Upper lobe of right lung (tissue), 1 donor: ENCODE data around the gene NPTN. TPM values are rescaled to one million over a fixed set of nuclear protein-coding genes. Genes with fewer than 3 reads are reported as not detected.
"Not testable (repeated sequence)": the region's sequence is repeated elsewhere in the genome, so short reads cannot be mapped to it uniquely, and the experiment has no call there.

Experiments
- ATAC-seq: fragments of 200-7000 bp; cut with Tn5 transposase; one replicate; pipeline ENCODE4 v1.9.1; 2020; ENCODE audit warnings: mild to moderate bottlenecking, moderate library complexity
- DNase-seq: peaks from one replicate; pipeline ENCODE4 v3.0.0-alpha.2; 2020
- H3K27ac ChIP-seq: fragments of 200-600 bp; one replicate; pipeline ENCODE4 v1.8.0; 2022
- H3K27me3 ChIP-seq: fragments of 200-600 bp; one replicate; pipeline ENCODE4 v1.8.0; 2022; ENCODE audit warnings: mild to moderate bottlenecking
- H3K36me3 ChIP-seq: fragments of 200-600 bp; one replicate; pipeline ENCODE4 v1.8.0; 2022
- H3K4me1 ChIP-seq: fragments of 200-600 bp; one replicate; pipeline ENCODE4 v1.8.0; 2022
- H3K4me3 ChIP-seq: fragments of 200-600 bp; one replicate; pipeline ENCODE4 v1.8.0; 2022; ENCODE audit warnings: mild to moderate bottlenecking
- H3K9me3 ChIP-seq: fragments of 200-600 bp; one replicate; pipeline ENCODE4 v1.8.0; 2022
- intact Hi-C: fragments of 100-400 bp; cut with DNase I; formaldehyde crosslinking; loops from one replicate; pipeline ENCODE4 v1.11.0; 2022
- total RNA-seq: library from RNA; stranded (reverse); fragmentation: NEBNext Ultra II Directional; extraction: Animal tissue kit (Norgen Biotek cat#: 25700); gene quantifications from one replicate; pipeline ENCODE4 v1.2.1, GENCODE V29; 2021
- TF ChIP-seq, protein P1 (sequence below): fragments of 200-600 bp; IDR thresholded peaks from one replicate; pipeline ENCODE4 v1.8.0; 2022; ENCODE audit warnings: antibody characterized with exemption
- donor health status: DM: no; HTN: yes; CAD: no; lungs with severe emphysema.

Gene NPTN
- total RNA-seq, 1 donor from 2014 or later = 131 TPM

DNA sequence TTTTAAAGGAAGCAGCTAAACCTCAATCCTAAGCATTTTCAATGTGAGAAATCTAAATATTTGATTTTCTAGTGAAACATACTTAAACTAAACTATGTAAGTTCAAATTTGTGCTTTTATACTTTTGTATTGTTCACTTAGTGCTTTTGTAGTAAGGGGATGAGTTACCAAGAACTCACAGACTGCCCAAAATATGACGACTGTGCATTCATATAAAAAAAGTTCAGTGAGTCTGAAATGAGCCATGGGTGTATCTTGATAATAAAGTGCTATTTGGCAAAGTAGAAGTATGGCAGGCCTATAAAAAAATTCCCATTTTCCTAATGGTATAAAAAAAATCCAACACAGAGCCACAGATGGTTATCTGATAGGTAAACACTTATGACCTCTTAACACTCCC lies 66.2 kb downstream of the NPTN start:
- ATAC-seq (no peak), DNase-seq (no peak)
- Histone ChIP-seq H3K9me3 (no peaks in the 10 kb centered on the region), H3K27ac (no peak overlapping the region), H3K27me3 (no peaks in the 10 kb centered on the region), H3K4me3 (no peak overlapping the region), H3K36me3 (peaks cover 86% of the 10 kb centered on the region), H3K4me1 (peaks cover 7% of the 10 kb centered on the region)
- intact Hi-C loops = loop anchor here (10.0 kb wide), 1 partner anchor 68 kb away; the partner anchor contains the start of gene NPTN
- TF ChIP-seq, protein P1, sequence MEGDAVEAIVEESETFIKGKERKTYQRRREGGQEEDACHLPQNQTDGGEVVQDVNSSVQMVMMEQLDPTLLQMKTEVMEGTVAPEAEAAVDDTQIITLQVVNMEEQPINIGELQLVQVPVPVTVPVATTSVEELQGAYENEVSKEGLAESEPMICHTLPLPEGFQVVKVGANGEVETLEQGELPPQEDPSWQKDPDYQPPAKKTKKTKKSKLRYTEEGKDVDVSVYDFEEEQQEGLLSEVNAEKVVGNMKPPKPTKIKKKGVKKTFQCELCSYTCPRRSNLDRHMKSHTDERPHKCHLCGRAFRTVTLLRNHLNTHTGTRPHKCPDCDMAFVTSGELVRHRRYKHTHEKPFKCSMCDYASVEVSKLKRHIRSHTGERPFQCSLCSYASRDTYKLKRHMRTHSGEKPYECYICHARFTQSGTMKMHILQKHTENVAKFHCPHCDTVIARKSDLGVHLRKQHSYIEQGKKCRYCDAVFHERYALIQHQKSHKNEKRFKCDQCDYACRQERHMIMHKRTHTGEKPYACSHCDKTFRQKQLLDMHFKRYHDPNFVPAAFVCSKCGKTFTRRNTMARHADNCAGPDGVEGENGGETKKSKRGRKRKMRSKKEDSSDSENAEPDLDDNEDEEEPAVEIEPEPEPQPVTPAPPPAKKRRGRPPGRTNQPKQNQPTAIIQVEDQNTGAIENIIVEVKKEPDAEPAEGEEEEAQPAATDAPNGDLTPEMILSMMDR = no peak

DNA sequence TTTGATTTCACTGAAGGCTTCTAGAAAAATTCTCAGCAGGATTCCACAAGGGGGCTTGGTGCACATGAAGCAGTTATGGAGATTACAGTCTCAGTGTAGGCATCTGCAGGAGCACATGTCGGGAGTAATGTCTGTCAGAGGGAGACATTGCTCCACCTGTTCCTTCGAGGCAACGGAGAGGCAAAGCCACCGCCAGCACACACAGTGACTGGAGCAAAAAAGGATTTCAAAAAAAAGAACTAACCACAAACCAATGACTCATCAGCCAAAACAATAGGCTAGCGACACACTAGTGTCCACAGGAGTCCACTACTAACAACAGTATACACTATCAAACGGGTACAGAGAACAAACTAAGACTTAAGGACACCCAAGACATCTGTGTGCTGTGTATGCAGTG lies 68.9 kb downstream of the NPTN start:
- H3K4me1 ChIP-seq = peaks cover 7% of the 10 kb centered on the region
- H3K36me3 ChIP-seq = peaks cover 84% of the 10 kb centered on the region
- no peaks in the 10 kb centered on the region for H3K27me3 ChIP-seq
- no peak overlapping the region for H3K27ac ChIP-seq
- TF ChIP-seq, protein P1 = no peak
- peak; percentile 65 for ATAC-seq
- DNase-seq = no peak
- intact Hi-C loops = loop anchor here (10.0 kb wide), 1 partner anchor 71 kb away; the partner anchor contains the start of gene NPTN
- H3K4me3 ChIP-seq = no peak overlapping the region
- no peaks in the 10 kb centered on the region for H3K9me3 ChIP-seq

DNA sequence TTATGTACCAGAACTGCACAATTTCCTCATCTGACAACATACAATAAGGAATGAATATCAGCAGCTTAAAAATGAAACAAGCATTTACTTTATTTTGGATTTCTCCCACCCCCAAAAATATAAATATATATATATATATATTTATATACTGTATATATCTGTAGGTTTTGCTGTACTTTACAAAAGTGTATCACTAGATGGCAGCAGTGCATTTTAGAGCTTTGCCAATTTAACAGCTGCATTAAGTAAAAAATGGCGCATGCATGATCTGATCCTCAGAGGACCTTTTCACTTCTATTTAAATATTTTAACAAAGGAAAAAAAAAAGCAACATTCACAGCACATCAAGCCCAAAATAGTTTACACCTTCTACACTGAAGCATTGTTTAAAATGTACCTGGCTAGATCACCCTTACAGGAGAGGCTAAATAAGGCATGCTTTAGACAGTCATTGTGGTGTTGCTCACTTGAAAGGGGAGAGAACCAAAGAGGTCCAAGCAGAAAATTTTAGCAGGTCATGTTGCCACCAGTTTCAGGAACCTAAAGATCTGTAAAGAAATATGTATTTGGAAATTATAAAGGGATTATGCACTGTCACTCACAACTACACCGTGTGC lies 72.6 kb downstream of the NPTN start:
- Histone ChIP-seq H3K36me3 (peaks cover 90% of the 10 kb centered on the region), H3K27ac (no peak overlapping the region), H3K4me3 (no peak overlapping the region), H3K9me3 (no peaks in the 10 kb centered on the region), H3K27me3 (no peaks in the 10 kb centered on the region), H3K4me1 (peaks cover 7% of the 10 kb centered on the region)
- ATAC-seq = peak; percentile 62
- TF ChIP-seq, protein P1 = peak; percentile 61
- intact Hi-C loops = loop anchor here (10.0 kb wide), 1 partner anchor 74 kb away; the partner anchor contains the start of gene NPTN
- DNase-seq = no peak

DNA sequence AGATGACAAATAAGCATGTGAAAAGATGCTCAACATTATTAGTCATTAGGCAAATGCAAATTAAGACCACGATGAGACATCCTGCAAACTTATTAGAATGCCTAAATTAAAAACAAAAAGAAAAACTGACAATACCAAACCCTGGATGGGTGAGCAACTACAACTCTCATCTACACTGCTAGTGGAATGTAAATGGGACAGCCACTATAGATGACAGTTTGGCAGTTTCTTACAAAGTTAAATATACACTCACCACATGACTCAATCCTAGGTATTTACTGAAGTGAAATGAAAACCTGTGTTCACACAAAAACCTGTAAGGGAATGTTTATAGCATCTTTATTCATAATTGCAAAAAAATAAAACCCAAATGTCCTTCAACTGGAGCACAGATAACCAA lies 74.7 kb downstream of the NPTN start:
- no peak overlapping the region for H3K27ac ChIP-seq
- H3K4me3 ChIP-seq = no peak overlapping the region
- H3K9me3 ChIP-seq = no peaks in the 10 kb centered on the region
- intact Hi-C loops = no loop called here
- DNase-seq (no peak), ATAC-seq (no peak)
- H3K36me3 ChIP-seq = peaks cover 78% of the 10 kb centered on the region
- no peaks in the 10 kb centered on the region for H3K4me1 ChIP-seq
- TF ChIP-seq, protein P1 = no peak
- H3K27me3 ChIP-seq = no peaks in the 10 kb centered on the region

DNA sequence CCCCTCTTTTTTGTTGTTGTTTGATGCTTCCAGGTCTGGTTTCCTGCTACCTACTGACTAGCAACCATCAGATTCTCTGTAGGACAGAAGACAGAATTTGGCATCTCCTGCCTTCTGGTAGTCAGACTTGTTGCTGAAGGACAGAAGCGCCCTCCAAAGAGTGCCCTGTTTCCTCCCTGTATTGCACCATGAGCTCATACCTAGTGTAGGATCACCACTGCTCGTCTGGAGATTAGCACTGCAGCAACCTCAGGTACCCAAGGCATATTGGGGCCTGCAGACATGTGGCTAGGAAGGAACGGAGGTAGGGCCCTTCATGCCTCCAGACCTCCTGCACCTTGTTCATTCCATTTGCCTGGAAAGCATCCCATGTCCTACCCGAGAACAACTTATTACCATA lies 78.1 kb downstream of the NPTN start:
- no peak for DNase-seq
- Histone ChIP-seq H3K36me3 (peaks cover 47% of the 10 kb centered on the region), H3K4me1 (no peaks in the 10 kb centered on the region), H3K27ac (no peak overlapping the region), H3K27me3 (no peaks in the 10 kb centered on the region), H3K9me3 (no peaks in the 10 kb centered on the region), H3K4me3 (no peak overlapping the region)
- ATAC-seq = no peak
- TF ChIP-seq, protein P1 = no peak
- intact Hi-C loops = no loop called here

DNA sequence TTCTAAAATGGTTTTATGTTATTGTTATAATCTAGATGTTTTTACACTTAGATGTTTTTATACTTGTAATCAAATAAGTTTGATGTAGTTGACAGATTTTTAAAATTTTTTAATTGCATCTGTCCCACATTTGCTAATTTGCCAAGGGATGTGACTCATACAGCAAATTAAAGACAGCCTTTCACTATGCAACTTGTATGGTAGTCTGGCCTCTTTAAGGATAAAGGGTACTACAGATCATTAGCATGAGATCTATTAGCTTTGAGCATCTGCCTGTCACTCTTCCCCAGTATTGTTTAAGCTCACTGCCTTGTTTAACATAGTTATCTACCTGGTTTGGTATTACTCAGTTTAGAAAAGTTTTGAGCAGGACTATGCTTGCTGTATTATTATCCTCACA lies 83.0 kb downstream of the NPTN start:
- Histone ChIP-seq H3K27ac (no peak overlapping the region), H3K4me3 (no peak overlapping the region), H3K36me3 (peaks cover 2% of the 10 kb centered on the region), H3K4me1 (no peaks in the 10 kb centered on the region), H3K27me3 (no peaks in the 10 kb centered on the region), H3K9me3 (no peaks in the 10 kb centered on the region)
- intact Hi-C loops = no loop called here
- DNase-seq = no peak
- no peak for ATAC-seq
- TF ChIP-seq, protein P1 = no peak

DNA sequence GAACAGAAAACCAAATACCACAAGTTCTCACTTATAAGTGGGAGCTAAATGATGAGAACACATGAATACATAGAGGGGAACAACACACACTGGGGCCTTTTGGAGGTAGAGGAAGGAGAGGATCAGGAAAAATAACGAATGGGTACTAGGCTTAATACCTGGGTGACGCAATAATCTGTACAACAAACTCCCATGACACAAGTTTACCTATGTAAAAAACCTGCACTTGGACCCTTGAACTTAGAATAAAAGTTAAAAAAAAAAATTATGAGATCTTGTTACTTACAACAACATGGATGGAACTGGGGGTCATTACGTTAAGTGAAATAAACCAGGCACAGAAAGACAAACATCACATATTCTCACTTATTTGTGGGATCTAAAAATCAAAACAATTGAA lies 84.3 kb downstream of the NPTN start:
- H3K4me1 ChIP-seq, H3K4me3 ChIP-seq, H3K9me3 ChIP-seq, H3K27ac ChIP-seq, H3K27me3 ChIP-seq, DNase-seq, ATAC-seq, H3K36me3 ChIP-seq, intact Hi-C loops: not testable (repeated sequence)
